ENCODE measurements around the gene SREBF1. TPM values are rescaled to one million over a fixed set of nuclear protein-coding genes. Genes with fewer than 3 reads are reported as not detected.

Gene SREBF1
- total RNA-seq, 1 experiment from 2014 or later = 230 TPM

- ChIA-PET CTCF (no interaction called here), POLR2A (interaction anchor here (0.6 kb wide), 1 partner anchor 89 kb away, joined by 12 read pairs; no protein-coding TSS in a partner anchor)
- DNase-seq (ENCODE audit: low read depth, low spot score) = no peak
- in situ Hi-C loops (cut with HindIII; ENCODE audit: low pct_unique_long_range_greater_than_20kb, low sequenced_read_pairs) = no loop called here
- intact Hi-C loops (cut with micrococcal nuclease; ENCODE audit: unreplicated experiment) = no loop called here
- peaks cover 46% of the 10 kb centered on the region for H3K4me1 ChIP-seq (ENCODE audit: control insufficient read depth, insufficient read depth, low read length)
- no TSS peak for BruUV-seq (replicated peaks)
- H3K36me3 ChIP-seq (ENCODE audit: control insufficient read depth, insufficient read depth, low read length) = 0 out of 2 replicates have a peak, but pooled peaks cover 2% of the 10 kb centered on the region
- H3K27me3 ChIP-seq (ENCODE audit: control insufficient read depth, insufficient read depth, low read length) = no peaks in the 10 kb centered on the region
- H3K9me3 ChIP-seq (ENCODE audit: control insufficient read depth, insufficient read depth, low read depth, low read length) = no peaks in the 10 kb centered on the region
- TF ChIP-seq POLR2AphosphoS5 (IDR thresholded peaks at IDR 0.05; ENCODE audit: low read depth, low read length) = no peak
- TF ChIP-seq REST (IDR thresholded peaks at IDR 0.05; ENCODE audit: insufficient read depth in 1 of 2, low read depth in 2 of 2, low read length in 1 of 2) = no peak
- TF ChIP-seq TCF7L2 (IDR thresholded peaks at IDR 0.05; ENCODE audit: low read depth, low read length) = no peak
- TF ChIP-seq SIN3A (IDR thresholded peaks at IDR 0.05; ENCODE audit: borderline replicate concordance, insufficient read depth, low read depth, low read length) = no peak
- no peak for TF ChIP-seq CTCF (IDR thresholded peaks at IDR 0.05)
- H3K27ac ChIP-seq (ENCODE audit: low read length) = peak overlapping the region; percentile 39
- no peak for ATAC-seq
- no peak overlapping the region for H3K4me3 ChIP-seq (ENCODE audit: low read depth in 2 of 2, low read length in 2 of 2)
Observed at GRCh38 chr17:17831208-17832031, 5.4 kb downstream of the SREBF1 start.

- intact Hi-C loops (cut with micrococcal nuclease; ENCODE audit: unreplicated experiment) = no loop called here
- in situ Hi-C loops (cut with HindIII; ENCODE audit: low pct_unique_long_range_greater_than_20kb, low sequenced_read_pairs) = no loop called here
- Histone ChIP-seq H3K27ac (ENCODE audit: low read length) (no peak overlapping the region), H3K4me3 (ENCODE audit: low read depth in 2 of 2, low read length in 2 of 2) (no peak overlapping the region), H3K4me1 (ENCODE audit: control insufficient read depth, insufficient read depth, low read length) (peaks cover 53% of the 10 kb centered on the region), H3K9me3 (ENCODE audit: control insufficient read depth, insufficient read depth, low read depth, low read length) (no peaks in the 10 kb centered on the region), H3K27me3 (ENCODE audit: control insufficient read depth, insufficient read depth, low read length) (no peaks in the 10 kb centered on the region), H3K36me3 (ENCODE audit: control insufficient read depth, insufficient read depth, low read length) (0 out of 2 replicates have a peak, but pooled peaks cover 2% of the 10 kb centered on the region)
- CTCF ChIA-PET = no interaction called here
- POLR2A ChIA-PET = no interaction called here
- ATAC-seq = no peak
- DNase-seq (ENCODE audit: low read depth, low spot score) = no peak
- no TSS peak for BruUV-seq (replicated peaks)
- TF ChIP-seq POLR2AphosphoS5 (IDR thresholded peaks at IDR 0.05; ENCODE audit: low read depth, low read length) (no peak), TCF7L2 (IDR thresholded peaks at IDR 0.05; ENCODE audit: low read depth, low read length) (no peak), CTCF (IDR thresholded peaks at IDR 0.05) (no peak), SIN3A (IDR thresholded peaks at IDR 0.05; ENCODE audit: borderline replicate concordance, insufficient read depth, low read depth, low read length) (no peak), REST (IDR thresholded peaks at IDR 0.05; ENCODE audit: insufficient read depth in 1 of 2, low read depth in 2 of 2, low read length in 1 of 2) (no peak)
Observed at GRCh38 chr17:17830740-17831207, 6.0 kb downstream of the SREBF1 start.
